Fibroblast of lung (primary cell): ENCODE results near the gene ITPR2. TPM values are rescaled to one million over a fixed set of nuclear protein-coding genes. Genes with fewer than 3 reads are reported as not detected.

Experiments used
- DNase-seq, 2 donors: peaks; one replicate each; pipeline versions ENCODE4 v3.0.0 to v3.0.0-alpha.2; 2010; ENCODE audit warnings: low read depth in 2 of 2
- H2AFZ ChIP-seq: 2 replicates; pipeline ENCODE4 v1.5.1; 2012; ENCODE audit warnings: low read length, control low read depth, inconsistent platforms
- H3K27ac ChIP-seq: 2 replicates; pipeline ENCODE4 v1.5.1; 2011; ENCODE audit warnings: low read length, control low read depth; ENCODE audit not compliant: insufficient read depth
- H3K27me3 ChIP-seq: 2 replicates; pipeline ENCODE4 v1.5.1; 2011; ENCODE audit warnings: mild to moderate bottlenecking, low read length; ENCODE audit not compliant: control insufficient read depth, insufficient read depth
- H3K36me3 ChIP-seq: 2 replicates; pipeline ENCODE4 v1.5.1; 2011; ENCODE audit warnings: low read length; ENCODE audit not compliant: control insufficient read depth, insufficient read depth
- H3K4me1 ChIP-seq: 2 replicates; pipeline ENCODE4 v1.5.1; 2011; ENCODE audit warnings: low read length; ENCODE audit not compliant: control insufficient read depth, insufficient read depth; ENCODE audit errors: extremely low read depth
- H3K4me2 ChIP-seq: 2 replicates; pipeline ENCODE4 v1.5.1; 2011; ENCODE audit warnings: low read length, control low read depth; ENCODE audit not compliant: insufficient read depth; ENCODE audit errors: extremely low read depth
- H3K4me3 ChIP-seq, 4 experiments: fragments of 200-600 bp in 1 of 4; sonication (generic) in 1 of 4; replicated peaks in 1 of 4; 2 replicates each; pipeline ENCODE4 v1.5.1; 2011 to 2016; ENCODE audit warnings: low read length in 4 of 4, low read depth in 3 of 4, mild to moderate bottlenecking in 3 of 4, control low read depth in 2 of 4, inconsistent platforms in 1 of 4, mixed read lengths in 1 of 4; ENCODE audit not compliant: insufficient read depth in 1 of 4; ENCODE audit errors: control extremely low read depth in 1 of 4
- H3K79me2 ChIP-seq: 2 replicates; pipeline ENCODE4 v1.5.1; 2012; ENCODE audit warnings: mild to moderate bottlenecking, low read length, inconsistent platforms; ENCODE audit not compliant: control insufficient read depth, insufficient read depth
- H3K9ac ChIP-seq: 2 replicates; pipeline ENCODE4 v1.5.1; 2011; ENCODE audit warnings: mild to moderate bottlenecking, low read length, control low read depth; ENCODE audit not compliant: insufficient read depth
- H3K9me3 ChIP-seq: 2 replicates; pipeline ENCODE4 v1.5.1; 2012; ENCODE audit warnings: low read depth, low read length; ENCODE audit not compliant: control insufficient read depth, insufficient read depth
- H4K20me1 ChIP-seq: 2 replicates; pipeline ENCODE4 v1.5.1; 2011; ENCODE audit warnings: low read length; ENCODE audit not compliant: control insufficient read depth, insufficient read depth; ENCODE audit errors: extremely low read depth
- EZH2 ChIP-seq: IDR thresholded peaks from 2 replicates; pipeline ENCODE4 v1.5.1; 2012; ENCODE audit warnings: low read length, control low read depth, mild to moderate bottlenecking; ENCODE audit errors: missing control alignments
- polyA plus RNA-seq, 2 donors: library from polyadenylated mRNA; depleted of rRNA in 1 of 2; stranded (reverse) in 1 of 2; unstranded in 1 of 2; fragments of >200 nt; gene quantifications; 2 replicates each; pipeline ENCODE4 v1.2.1, GENCODE V29; 2011 to 2012; ENCODE audit warnings: missing spikeins in 1 of 2
- total RNA-seq: library from RNA; depleted of rRNA; stranded (reverse); fragments of >200 nt; gene quantifications from 2 replicates; pipeline ENCODE4 v1.2.1, GENCODE V29; 2014
- TF ChIP-seq, protein P1 (sequence below), 2 donors: IDR thresholded peaks in 1 of 2; conservative IDR thresholded peaks in 1 of 2; 1 replicate in 1 of 2; 2 replicates in 1 of 2; pipeline ENCODE4 v1.5.1; 2011 to 2012; ENCODE audit warnings: low read length in 2 of 2, control low read depth in 1 of 2, inconsistent platforms in 1 of 2, low read depth in 1 of 2, mild to moderate bottlenecking in 1 of 2

Gene ITPR2
- total and polyA plus RNA-seq, 2 donors (not counting 1 experiment from before 2014, with no cell fraction given), result 5.1 to 24.6 TPM

DNA sequence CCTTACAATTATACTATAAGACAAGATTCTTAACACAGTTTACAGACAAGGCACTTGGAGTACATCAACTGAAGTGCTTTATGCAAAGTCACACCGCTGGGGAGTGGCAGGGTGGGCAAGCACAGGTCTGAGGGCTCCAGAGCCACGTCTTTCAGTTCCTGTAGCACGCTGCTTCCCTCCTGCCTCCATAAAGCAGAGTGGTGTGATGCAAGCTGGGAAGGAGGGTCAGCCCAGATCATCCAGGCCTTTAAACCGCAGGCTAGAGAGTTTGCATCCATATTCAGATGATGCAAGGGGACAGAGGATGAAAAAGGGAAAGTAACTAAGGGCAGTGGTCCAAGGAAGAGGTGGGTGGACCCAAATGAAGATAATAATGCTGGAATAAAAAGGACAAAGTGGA lies 132.6 kb downstream of the ITPR2 start:
- DNase-seq, result no peak
- H3K9ac ChIP-seq, result no peak overlapping the region
- no peaks in the 10 kb centered on the region for H3K79me2 ChIP-seq
- no peaks in the 10 kb centered on the region for H3K36me3 ChIP-seq
- no peaks in the 10 kb centered on the region for H3K27me3 ChIP-seq
- H3K27ac ChIP-seq, result no peak overlapping the region
- no peaks in the 10 kb centered on the region for H3K4me1 ChIP-seq
- H2AFZ ChIP-seq, result no peak overlapping the region
- H3K4me2 ChIP-seq, result no peak overlapping the region
- no peak for TF ChIP-seq EZH2
- TF ChIP-seq, protein P1, sequence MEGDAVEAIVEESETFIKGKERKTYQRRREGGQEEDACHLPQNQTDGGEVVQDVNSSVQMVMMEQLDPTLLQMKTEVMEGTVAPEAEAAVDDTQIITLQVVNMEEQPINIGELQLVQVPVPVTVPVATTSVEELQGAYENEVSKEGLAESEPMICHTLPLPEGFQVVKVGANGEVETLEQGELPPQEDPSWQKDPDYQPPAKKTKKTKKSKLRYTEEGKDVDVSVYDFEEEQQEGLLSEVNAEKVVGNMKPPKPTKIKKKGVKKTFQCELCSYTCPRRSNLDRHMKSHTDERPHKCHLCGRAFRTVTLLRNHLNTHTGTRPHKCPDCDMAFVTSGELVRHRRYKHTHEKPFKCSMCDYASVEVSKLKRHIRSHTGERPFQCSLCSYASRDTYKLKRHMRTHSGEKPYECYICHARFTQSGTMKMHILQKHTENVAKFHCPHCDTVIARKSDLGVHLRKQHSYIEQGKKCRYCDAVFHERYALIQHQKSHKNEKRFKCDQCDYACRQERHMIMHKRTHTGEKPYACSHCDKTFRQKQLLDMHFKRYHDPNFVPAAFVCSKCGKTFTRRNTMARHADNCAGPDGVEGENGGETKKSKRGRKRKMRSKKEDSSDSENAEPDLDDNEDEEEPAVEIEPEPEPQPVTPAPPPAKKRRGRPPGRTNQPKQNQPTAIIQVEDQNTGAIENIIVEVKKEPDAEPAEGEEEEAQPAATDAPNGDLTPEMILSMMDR (conservative IDR thresholded peaks at IDR 0.05 in 1 of 2, IDR thresholded peaks at IDR 0.05 in 1 of 2; ENCODE audit: low read depth in 1 of 2, low read length in 2 of 2), result no peak
- H4K20me1 ChIP-seq, result no peaks in the 10 kb centered on the region
- H3K4me3 ChIP-seq, result no peak overlapping the region
- no peaks in the 10 kb centered on the region for H3K9me3 ChIP-seq

- H3K79me2 ChIP-seq, result no peaks in the 10 kb centered on the region
- no peaks in the 10 kb centered on the region for H3K9me3 ChIP-seq
- H4K20me1 ChIP-seq, result no peaks in the 10 kb centered on the region
- peak in 1 of 2 donors; percentile 58 for DNase-seq
- H3K4me2 ChIP-seq, result no peak overlapping the region
- no peak for TF ChIP-seq EZH2
- TF ChIP-seq, protein P1 (conservative IDR thresholded peaks at IDR 0.05 in 1 of 2, IDR thresholded peaks at IDR 0.05 in 1 of 2; ENCODE audit: low read depth in 1 of 2, low read length in 2 of 2), result no peak
- no peaks in the 10 kb centered on the region for H3K4me1 ChIP-seq
- H3K27me3 ChIP-seq, result no peaks in the 10 kb centered on the region
- no peaks in the 10 kb centered on the region for H3K36me3 ChIP-seq
- H3K9ac ChIP-seq, result no peak overlapping the region
- no peak overlapping the region for H3K4me3 ChIP-seq
- no peak overlapping the region for H2AFZ ChIP-seq
- no peak overlapping the region for H3K27ac ChIP-seq
Observed at GRCh38 chr12:26699237-26699636, 133.8 kb downstream of the ITPR2 start.

DNA sequence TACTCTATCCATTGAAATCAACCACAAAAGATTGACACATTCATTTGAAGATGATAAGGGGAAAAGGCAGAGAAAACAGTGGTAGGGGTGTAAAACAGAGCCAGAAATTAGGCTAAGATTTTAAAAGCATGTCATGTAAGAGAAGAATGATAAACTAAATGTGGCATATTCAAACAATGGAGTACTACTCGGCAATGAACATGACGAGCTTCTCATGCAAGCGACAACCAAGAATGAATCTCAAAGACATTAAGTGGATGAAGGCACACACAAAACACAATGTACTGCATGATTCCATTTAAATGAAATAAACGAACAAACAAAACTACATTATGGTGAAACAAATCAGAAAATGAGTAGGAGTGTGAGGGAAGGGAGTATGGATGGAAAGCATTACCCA lies 134.8 kb downstream of the ITPR2 start:
- Histone ChIP-seq H3K4me2 (no peak overlapping the region), H3K79me2 (no peaks in the 10 kb centered on the region), H3K36me3 (no peaks in the 10 kb centered on the region), H3K9me3 (no peaks in the 10 kb centered on the region), H3K27ac (no peak overlapping the region), H2AFZ (no peak overlapping the region), H3K4me3 (no peak overlapping the region), H3K9ac (no peak overlapping the region), H4K20me1 (no peaks in the 10 kb centered on the region), H3K4me1 (no peaks in the 10 kb centered on the region), H3K27me3 (no peaks in the 10 kb centered on the region)
- DNase-seq, result no peak
- TF ChIP-seq, protein P1 (conservative IDR thresholded peaks at IDR 0.05 in 1 of 2, IDR thresholded peaks at IDR 0.05 in 1 of 2; ENCODE audit: low read depth in 1 of 2, low read length in 2 of 2), result no peak
- no peak for TF ChIP-seq EZH2
